OCI-LY3 (cell line): ENCODE results near the gene NTNG2.

ENCODE experiments used
- H2AFZ ChIP-seq: fragments of 200-600, 300-600 bp; shearing (Covaris generic); 2 replicates; pipeline ENCODE4 v1.6.0; 2014; ENCODE audit warnings: antibody characterized with exemption, low read depth, low read length
- H3K27ac ChIP-seq: fragments of 200-600, 300-600 bp; sonication (generic); 2 replicates; pipeline ENCODE4 v1.5.1; 2014; ENCODE audit warnings: mild to moderate bottlenecking, low read length, moderate library complexity, mixed read lengths
- H3K27me3 ChIP-seq: fragments of 200-600, 300-600 bp; sonication (generic); 2 replicates; pipeline ENCODE4 v1.6.1; 2014; ENCODE audit warnings: low read depth, low read length, mixed read lengths
- H3K36me3 ChIP-seq: fragments of 200-600, 300-600 bp; sonication (generic); replicated peaks from 2 replicates; pipeline ENCODE3; 2014; ENCODE audit warnings: low read depth, low read length, mixed read lengths
- H3K4me1 ChIP-seq: fragments of 300-600, 200-600 bp; sonication (generic); 2 replicates; pipeline ENCODE4 v1.6.1; 2014; ENCODE audit warnings: low read length, mixed read lengths
- H3K4me2 ChIP-seq: fragments of 200-600, 300-600 bp; sonication (generic); 2 replicates; pipeline ENCODE4 v1.6.1; 2014; ENCODE audit warnings: low read length, mixed read lengths
- H3K4me3 ChIP-seq: fragments of 300-600, 200-600 bp; sonication (generic); 2 replicates; pipeline ENCODE4 v1.5.1; 2014; ENCODE audit warnings: antibody characterized with exemption, mild to moderate bottlenecking, low read length, moderate library complexity
- H3K79me2 ChIP-seq: fragments of 300-600, 200-600 bp; shearing (Covaris generic); 2 replicates; pipeline ENCODE4 v1.6.1; 2014; ENCODE audit warnings: mild to moderate bottlenecking, low read length, mixed read lengths
- H3K9ac ChIP-seq: fragments of 300-600, 200-600 bp; shearing (Covaris generic); 2 replicates; pipeline ENCODE4 v1.6.0; 2014; ENCODE audit warnings: mild to moderate bottlenecking, low read length, moderate library complexity
- H3K9me3 ChIP-seq: fragments of 200-600, 300-600 bp; shearing (Covaris generic); 2 replicates; pipeline ENCODE4 v1.6.1; 2014; ENCODE audit warnings: low read length, mixed read lengths; ENCODE audit not compliant: insufficient read depth
- H4K20me1 ChIP-seq: fragments of 200-600, 300-600 bp; sonication (generic); 2 replicates; pipeline ENCODE4 v1.6.1; 2016; ENCODE audit warnings: low read length, mixed read lengths; ENCODE audit not compliant: insufficient read depth
- EZH2phosphoT487 ChIP-seq: fragments of 200-600 bp; shearing (Covaris generic); IDR thresholded peaks from 2 replicates; pipeline ENCODE4 v1.6.1; 2018; ENCODE audit warnings: antibody characterized with exemption, mixed run types, low read depth
- TF ChIP-seq, protein P1 (sequence below): fragments of 200-600, 300-600 bp; sonication (generic); IDR thresholded peaks from 2 replicates; pipeline ENCODE4 v1.5.1; 2014; ENCODE audit warnings: antibody characterized with exemption, low read length, low read depth

The NTNG2 gene

DNA sequence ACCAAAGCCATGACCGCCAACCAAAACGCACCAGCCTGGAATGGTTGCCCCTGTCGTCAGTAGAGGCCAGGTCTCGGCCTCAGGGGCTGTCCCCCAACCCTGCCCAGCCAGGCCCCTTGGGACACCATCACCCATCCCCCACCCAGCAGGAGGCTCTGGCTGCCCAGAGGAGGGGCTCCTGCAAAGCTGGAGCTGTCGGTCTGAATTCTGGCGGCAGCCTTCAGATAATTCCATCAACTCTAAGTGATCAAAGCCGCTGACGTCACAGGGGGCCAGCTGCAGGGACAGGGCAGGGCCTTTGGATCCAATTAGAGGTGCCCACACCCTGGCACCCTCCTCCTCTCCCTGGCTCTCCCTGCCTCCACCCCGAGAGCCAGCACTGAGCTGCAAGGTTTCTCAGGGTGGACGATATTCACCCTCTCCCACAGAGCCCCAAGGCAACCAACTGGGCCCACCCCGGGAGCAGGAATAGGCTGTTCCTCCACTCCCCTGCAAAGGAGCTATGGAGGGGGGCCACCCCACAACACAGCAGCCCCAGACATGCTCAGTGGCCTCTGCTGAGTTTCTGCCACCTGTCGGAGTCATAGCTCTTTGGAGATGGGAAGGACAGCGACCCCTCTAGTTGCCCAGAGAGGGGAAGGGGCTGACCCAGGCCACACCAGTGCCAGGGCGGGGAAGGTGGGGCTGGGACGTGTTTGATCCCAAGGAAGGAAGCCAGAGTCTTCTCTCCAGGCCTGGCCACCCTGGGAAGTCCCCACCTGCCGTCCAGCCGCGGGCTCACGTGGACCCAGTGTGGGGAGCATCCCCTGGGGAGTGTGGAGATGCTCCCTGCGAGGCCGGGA is 78.4 kb downstream of the NTNG2 start:
- H3K9ac ChIP-seq: no peak overlapping the region
- no peaks in the 10 kb centered on the region for H3K36me3 ChIP-seq
- no peaks in the 10 kb centered on the region for H3K9me3 ChIP-seq
- no peak overlapping the region for H3K4me2 ChIP-seq
- peaks cover 10% of the 10 kb centered on the region; the same call in 1 of the 2 replicates for H3K4me1 ChIP-seq
- H3K4me3 ChIP-seq: no peak overlapping the region
- no peak overlapping the region for H3K27ac ChIP-seq
- peaks cover 29% of the 10 kb centered on the region for H3K27me3 ChIP-seq
- H2AFZ ChIP-seq: no peak overlapping the region
- no peak for TF ChIP-seq EZH2phosphoT487
- TF ChIP-seq, protein P1, sequence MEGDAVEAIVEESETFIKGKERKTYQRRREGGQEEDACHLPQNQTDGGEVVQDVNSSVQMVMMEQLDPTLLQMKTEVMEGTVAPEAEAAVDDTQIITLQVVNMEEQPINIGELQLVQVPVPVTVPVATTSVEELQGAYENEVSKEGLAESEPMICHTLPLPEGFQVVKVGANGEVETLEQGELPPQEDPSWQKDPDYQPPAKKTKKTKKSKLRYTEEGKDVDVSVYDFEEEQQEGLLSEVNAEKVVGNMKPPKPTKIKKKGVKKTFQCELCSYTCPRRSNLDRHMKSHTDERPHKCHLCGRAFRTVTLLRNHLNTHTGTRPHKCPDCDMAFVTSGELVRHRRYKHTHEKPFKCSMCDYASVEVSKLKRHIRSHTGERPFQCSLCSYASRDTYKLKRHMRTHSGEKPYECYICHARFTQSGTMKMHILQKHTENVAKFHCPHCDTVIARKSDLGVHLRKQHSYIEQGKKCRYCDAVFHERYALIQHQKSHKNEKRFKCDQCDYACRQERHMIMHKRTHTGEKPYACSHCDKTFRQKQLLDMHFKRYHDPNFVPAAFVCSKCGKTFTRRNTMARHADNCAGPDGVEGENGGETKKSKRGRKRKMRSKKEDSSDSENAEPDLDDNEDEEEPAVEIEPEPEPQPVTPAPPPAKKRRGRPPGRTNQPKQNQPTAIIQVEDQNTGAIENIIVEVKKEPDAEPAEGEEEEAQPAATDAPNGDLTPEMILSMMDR: no peak
- H3K79me2 ChIP-seq: no peaks in the 10 kb centered on the region
- peaks cover 6% of the 10 kb centered on the region; the same call in 1 of the 2 replicates for H4K20me1 ChIP-seq

DNA sequence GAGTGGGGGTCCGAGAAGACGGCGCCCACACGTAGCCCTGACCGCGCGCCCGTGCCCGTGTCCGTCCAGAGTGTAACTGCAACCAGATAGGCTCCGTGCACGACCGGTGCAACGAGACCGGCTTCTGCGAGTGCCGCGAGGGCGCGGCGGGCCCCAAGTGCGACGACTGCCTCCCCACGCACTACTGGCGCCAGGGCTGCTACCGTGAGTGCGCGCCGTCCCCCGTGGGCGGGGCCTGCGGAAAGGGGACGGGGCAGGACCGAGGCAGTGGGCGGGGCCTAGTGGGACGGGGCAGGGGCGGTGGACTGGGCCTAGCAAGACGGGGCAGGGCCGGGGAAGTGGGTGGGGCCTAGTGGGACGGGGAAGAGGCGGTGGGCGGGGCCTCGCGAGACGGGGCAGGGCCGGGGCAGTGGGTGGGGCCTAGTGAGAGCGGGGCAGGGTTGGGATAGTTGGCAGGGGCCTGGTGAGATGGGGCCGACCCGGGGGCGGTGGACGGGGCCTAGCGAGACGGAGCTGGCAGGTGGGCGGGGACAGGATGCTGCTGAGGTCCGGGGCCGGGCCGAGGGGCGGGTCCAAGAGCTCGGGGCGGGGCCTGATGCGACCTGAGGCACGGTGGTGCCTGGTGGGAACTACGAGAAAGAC is 79.1 kb downstream of the NTNG2 start:
- H3K27me3 ChIP-seq: peaks cover 36% of the 10 kb centered on the region
- TF ChIP-seq, protein P1: no peak
- TF ChIP-seq EZH2phosphoT487: no peak
- no peak overlapping the region for H3K27ac ChIP-seq

DNA sequence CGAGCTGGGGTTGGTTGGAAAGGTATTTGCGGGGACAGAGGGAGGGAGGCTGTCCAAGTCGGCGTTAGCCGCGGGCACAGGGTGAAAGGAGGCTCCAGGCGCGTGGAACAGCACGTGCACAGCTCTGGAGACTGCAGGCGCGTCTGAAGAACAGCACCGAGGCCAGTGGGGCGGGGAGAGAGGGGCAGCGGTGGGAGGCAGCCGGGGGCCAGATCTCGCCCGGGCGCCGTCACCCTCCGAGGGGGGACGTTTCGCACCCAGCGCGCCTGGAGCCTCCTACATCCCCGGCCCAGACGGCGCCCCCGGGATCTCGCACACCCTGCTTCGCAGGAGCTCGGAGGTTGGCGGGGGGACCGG is 79.6 kb downstream of the NTNG2 start:
- H3K36me3 ChIP-seq: no peaks in the 10 kb centered on the region
- H4K20me1 ChIP-seq: peaks cover 6% of the 10 kb centered on the region; the same call in 1 of the 2 replicates
- TF ChIP-seq, protein P1: no peak
- no peak for TF ChIP-seq EZH2phosphoT487
- H3K27ac ChIP-seq: no peak overlapping the region
- H3K79me2 ChIP-seq: no peaks in the 10 kb centered on the region
- H3K4me1 ChIP-seq: peaks cover 10% of the 10 kb centered on the region; the same call in 1 of the 2 replicates
- H3K4me2 ChIP-seq: peak overlapping the region; percentile 100
- H2AFZ ChIP-seq: peak overlapping the region; percentile 72; the same call in 1 of the 2 replicates
- peak overlapping the region; percentile 98 for H3K4me3 ChIP-seq
- H3K27me3 ChIP-seq: peaks cover 41% of the 10 kb centered on the region
- H3K9me3 ChIP-seq: no peaks in the 10 kb centered on the region
- H3K9ac ChIP-seq: peak overlapping the region; percentile 74

More for the DNA sequence above, 79.1 kb downstream of the NTNG2 start:
- H3K4me3 ChIP-seq: peak overlapping the region; percentile 98
- H3K9me3 ChIP-seq: no peaks in the 10 kb centered on the region
- H3K9ac ChIP-seq: peak overlapping the region; percentile 74
- H3K36me3 ChIP-seq: no peaks in the 10 kb centered on the region
- H4K20me1 ChIP-seq: peaks cover 6% of the 10 kb centered on the region; the same call in 1 of the 2 replicates
- H3K4me1 ChIP-seq: peaks cover 10% of the 10 kb centered on the region; the same call in 1 of the 2 replicates
- H3K79me2 ChIP-seq: no peaks in the 10 kb centered on the region
- peak overlapping the region; percentile 72; the same call in 1 of the 2 replicates for H2AFZ ChIP-seq
- peak overlapping the region; percentile 100 for H3K4me2 ChIP-seq
